Ecto neural progenitor cell (in vitro differentiated cells): Measurements from ENCODE around the gene ADSS1.
A peak's percentile ranks its signal among the peaks of the same experiment; 100 is the strongest.

ENCODE experiments used
- DNase-seq: peaks from one replicate; pipeline ENCODE4 v3.0.0-alpha.2; 2018; ENCODE audit warnings: low spot score

Gene ADSS1

GRCh38 chr14:104769324-104770071 is 45.5 kb downstream of the ADSS1 start:
- no peak for DNase-seq

- no peak for DNase-seq
These were observed 46.1 kb downstream of the ADSS1 start for GRCh38 chr14:104770072-104770579.

DNA sequence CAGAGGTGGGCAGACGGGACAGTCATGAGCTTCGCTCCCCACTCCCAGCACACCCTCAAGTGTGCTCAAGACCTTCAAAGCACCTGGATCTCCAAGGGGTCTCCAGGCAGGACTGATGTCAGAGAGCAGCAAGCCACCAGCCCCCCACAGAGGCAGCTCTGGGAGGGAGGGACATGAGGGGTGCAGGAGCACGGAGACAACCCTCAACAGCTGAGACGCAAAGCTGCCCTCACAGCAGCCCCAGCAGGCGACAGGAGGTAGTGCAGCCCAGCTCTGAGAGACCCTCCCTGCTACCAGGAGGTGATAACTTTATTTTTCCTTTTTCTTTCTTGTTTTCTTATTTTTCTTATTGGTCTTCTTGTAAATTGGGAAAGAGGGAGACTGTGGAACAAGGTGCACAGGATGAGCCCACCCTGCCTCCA is 46.8 kb downstream of the ADSS1 start:
- DNase-seq: no peak

- DNase-seq: no peak
These were observed 47.3 kb downstream of the ADSS1 start for GRCh38 chr14:104771374-104771773.

DNA sequence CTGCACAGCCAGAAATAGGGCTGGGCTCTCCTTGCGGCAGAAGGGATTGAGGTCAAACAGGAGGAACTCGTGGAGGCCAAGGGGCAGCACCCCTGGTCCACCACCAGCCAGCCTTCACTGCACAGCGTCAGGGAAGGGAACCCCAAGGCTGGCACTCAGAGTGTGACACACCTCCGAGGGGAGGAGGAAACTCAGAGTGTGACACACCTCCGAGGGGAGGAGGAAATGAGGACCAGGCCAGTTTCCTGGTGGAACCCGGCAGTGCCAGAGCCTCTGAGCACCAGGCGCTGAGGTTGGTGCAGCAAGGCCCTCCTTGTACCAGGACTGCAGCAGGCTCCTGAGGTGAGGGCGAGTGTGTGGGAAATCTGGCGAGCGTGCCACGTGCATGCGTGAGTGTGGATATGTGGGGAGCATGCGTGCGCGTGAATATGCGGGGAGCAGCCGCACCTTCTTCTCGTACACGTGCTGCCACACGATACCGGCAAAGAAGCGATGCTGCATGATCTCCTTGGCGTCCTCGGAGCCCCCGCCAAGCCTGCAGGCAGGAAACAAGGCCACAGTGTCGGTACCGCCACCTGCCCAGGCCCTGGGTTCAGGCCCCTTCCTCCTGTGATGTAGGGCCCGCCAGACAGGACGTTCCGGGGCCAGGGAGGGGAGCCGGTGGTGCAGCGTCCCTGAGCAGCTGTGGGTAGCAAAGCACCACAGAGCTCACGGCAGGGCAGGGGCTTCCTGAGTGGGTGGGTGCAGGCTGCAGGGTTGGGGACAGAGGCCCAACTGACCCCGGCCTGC is 48.1 kb downstream of the ADSS1 start:
- DNase-seq: no peak

GRCh38 chr14:104772707-104773504 is 48.9 kb downstream of the ADSS1 start:
- DNase-seq: no peak

GRCh38 chr14:104773505-104774452 is 49.8 kb downstream of the ADSS1 start:
- DNase-seq: no peak

DNA sequence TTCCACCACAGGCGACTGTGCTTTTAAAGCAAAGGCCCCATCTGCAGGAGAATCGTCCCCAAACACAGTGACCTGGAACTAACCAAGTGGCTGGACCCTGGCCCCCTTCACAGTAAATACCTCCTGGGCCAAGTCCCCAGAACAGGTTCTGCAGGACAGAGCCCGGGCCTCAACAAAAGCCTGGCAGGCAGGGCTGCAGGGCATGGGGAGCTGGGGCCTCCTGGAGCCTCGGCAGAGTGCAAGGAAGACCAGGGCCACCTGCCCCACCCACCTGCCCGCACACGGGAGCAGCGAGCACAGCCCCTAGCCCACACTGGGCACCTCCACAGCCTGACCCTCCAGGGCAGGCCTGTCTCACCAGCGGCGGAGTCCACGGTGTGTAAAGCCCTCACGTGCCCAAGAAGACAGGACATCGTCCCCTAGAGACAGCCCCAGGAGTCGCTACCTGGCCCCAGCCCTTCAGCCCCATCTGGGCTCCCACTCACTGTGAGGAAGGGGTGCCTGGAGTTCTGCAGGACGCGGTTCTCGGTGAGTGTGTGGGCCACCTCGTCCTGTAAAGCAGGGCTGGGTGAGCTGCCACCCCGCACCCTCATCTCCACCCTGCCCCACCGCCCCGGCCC is 50.5 kb downstream of the ADSS1 start:
- DNase-seq: no peak

DNA sequence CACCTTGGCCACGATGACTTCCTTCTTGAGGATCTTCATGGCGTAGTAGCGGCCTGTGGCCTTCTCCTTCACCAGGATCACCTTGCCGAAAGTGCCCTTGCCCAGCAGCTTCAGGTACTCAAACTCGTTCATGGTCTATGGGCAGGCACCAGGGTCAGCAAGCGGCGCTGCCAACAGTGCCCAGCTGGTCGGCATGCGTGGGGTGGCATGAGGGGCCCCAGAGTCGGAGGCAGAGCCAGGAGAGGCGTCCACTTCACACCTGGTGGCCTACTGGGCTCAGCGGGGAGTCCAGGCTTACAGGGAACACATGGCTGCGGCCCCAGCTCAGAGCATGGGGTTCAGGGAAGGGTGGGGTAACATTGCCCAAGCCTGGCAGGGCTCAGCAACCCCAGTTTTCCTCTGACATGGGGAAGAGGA is 51.1 kb downstream of the ADSS1 start:
- DNase-seq: no peak

GRCh38 chr14:104776481-104776880 is 52.5 kb downstream of the ADSS1 start:
- DNase-seq: no peak

DNA sequence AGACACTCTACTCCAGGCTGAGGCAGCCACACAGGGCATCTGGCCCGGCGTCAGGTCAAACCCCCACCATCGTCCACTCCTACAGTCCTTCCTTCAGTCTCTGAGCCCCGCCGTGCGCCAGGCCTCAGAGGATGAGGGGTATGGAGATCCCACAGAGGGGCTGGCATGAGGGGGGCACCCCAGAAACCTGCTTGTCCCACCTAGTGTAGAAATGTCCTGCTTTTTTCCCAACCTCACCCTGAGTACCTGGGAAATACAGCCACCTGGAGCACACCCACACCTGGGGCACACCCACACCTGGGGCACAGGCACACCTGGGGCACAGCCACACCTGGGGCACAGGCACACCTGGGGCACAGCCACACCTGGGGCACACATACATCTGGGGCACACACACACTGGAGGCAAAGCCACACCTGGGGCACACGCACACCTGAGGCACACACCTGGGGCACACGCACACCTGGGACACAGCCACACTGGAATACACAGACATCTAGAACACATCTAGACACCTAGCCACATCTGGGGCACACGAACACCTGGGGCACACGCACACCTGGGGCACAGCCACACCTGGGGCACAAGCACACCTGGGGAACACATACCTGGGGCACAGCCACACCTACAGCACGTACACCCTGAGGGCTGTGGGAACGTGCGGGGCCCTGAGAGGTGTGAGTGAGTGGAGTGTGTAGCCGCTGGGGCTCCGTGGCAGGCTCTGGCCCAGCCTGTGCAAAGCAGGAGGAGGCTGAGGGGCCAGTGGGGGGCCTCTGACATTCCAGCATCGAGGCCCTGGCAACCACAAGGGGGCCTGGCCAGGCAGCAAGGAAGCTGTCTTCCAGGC is 53.2 kb downstream of the ADSS1 start:
- peak; percentile 77 for DNase-seq

GRCh38 chr14:104777808-104778249 is 53.8 kb downstream of the ADSS1 start:
- no peak for DNase-seq

- no peak for DNase-seq
These were observed 54.8 kb downstream of the ADSS1 start for GRCh38 chr14:104778694-104779331.

GRCh38 chr14:104779776-104780512 is 55.9 kb downstream of the ADSS1 start:
- no peak for DNase-seq

DNA sequence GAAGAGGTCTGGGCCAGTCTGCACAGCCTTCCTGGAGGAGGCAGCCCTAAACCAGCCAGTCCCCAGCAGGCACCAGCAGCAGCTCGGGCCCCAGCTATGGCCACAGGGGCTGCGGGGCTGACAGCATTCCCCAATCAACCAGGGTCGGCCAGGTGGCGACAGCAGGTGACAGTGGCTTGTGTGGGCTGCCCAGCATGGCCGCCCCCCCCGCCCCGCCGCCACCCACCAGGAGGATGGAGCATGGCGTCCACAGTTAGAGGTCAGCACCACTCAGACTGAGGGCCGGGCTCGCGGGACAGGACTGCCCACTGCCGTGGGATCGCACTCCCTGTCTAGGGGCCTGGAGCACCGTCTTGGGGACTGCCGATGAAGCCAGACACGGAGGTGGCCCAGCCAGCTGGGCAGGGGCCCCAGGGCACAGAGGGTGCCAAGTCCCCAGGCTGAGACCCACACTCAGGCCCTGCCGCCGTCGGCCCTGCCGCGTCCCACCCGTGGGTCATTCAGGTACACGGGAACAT is 56.5 kb downstream of the ADSS1 start:
- DNase-seq: no peak

DNA sequence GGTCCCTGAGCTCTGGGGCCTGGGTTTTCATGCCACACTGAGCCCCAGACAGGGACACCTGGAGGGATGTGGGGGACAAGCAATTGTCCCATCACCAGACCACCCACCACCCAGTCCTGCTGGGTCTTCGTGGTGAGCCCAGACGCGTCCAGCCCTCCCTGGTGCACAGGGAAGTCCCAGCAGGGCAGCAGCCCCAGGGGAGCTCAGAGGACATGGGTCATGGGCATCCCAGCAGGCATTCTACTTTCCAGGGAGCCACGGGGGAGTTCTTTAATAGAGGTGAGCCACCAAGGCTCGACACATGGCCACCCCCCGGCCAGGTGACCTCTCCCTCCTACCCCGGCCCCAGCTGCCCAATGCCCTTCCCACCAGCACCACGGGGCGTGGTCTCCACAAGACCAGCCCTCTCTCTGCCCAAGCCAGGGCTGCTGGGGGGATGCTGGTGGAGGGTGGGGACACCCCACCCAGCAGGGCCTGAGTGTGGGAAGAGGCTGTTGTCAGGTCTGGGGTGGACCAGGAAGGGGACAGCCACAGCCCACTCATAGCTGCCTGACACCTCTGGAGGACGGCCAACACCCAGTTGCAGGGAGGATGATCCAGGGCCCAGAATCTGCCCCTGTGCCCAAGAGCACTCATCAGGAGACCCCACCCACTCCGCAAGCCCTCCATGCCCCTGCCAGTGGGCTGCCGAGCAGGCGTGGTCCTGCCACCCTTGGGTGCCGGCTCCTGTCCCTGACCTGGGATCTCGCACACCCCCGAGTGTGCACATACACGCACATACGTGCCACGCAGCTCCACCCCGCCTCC is 57.4 kb downstream of the ADSS1 start:
- no peak for DNase-seq

DNA sequence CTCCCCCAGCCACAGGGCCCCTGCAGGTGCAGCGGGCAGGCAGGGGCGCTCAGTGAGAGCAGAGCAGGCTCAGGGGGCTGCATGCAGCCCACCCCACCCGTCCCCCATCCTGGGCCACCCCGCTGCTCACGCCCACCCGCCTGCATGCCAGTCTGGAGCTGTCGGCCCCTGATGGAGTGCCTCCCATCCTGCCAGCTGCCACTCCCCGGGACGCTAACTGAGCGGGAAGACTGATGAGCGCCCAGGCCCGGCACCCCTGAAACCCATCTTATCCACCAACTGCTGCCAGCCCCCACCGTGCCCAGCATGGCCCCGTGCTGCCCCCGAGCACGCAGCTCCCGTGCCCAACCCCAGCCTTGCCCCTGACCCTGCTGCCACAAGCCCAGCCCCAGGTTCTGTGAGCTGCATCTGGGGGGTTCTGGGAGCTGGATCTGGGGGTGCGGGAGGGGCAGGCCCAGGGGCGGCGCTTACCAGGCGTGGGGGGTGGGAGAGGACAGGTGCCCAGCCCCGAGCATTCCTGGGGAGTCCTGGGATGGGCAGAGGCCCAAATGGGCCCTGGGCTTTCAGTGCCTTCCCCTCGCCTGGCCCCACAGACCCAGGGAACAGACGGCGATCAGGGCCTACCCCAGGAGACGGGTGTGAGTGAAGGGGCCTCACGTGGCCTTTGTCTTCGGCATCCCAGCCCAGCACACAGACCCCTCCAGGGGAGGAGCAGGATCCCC is 58.2 kb downstream of the ADSS1 start:
- DNase-seq: no peak
